Coronary artery (tissue), 2 donors: ENCODE data around the gene CFAP251.

Source experiments
- DNase-seq: peaks from one replicate; pipeline ENCODE4 v3.0.0-alpha.2; 2017; ENCODE audit warnings: low spot score
- H3K27ac ChIP-seq, 2 donors: fragments of 200-600 bp; sonication (generic); one replicate each; pipeline ENCODE4 v1.5.1; 2016 to 2019
- H3K4me3 ChIP-seq: fragments of 200-600 bp; sonication (generic); 2 replicates; pipeline ENCODE4 v1.5.1; 2016; ENCODE audit warnings: mild to moderate bottlenecking, moderate library complexity
- CTCF ChIP-seq: fragments of 200-600 bp; sonication (generic); IDR thresholded peaks from one replicate; pipeline ENCODE4 v1.5.1; 2019; ENCODE audit warnings: antibody characterized with exemption

The CFAP251 gene

GRCh38 chr12:121966959-121967358, 48.6 kb downstream of the CFAP251 start:
- no peak for DNase-seq
- Histone ChIP-seq H3K27ac (no peak overlapping the region), H3K4me3 (no peak overlapping the region)

GRCh38 chr12:121968876-121969275, 50.5 kb downstream of the CFAP251 start:
- TF ChIP-seq CTCF, result no peak
- H3K4me3 ChIP-seq, result no peak overlapping the region
- no peak overlapping the region for H3K27ac ChIP-seq
- no peak for DNase-seq

More at GRCh38 chr12:121966959-121967358, 48.6 kb downstream of the CFAP251 start:
- no peak for TF ChIP-seq CTCF

GRCh38 chr12:121969726-121970125, 51.3 kb downstream of the CFAP251 start:
- DNase-seq, result no peak

GRCh38 chr12:121970581-121971300, 52.3 kb downstream of the CFAP251 start:
- TF ChIP-seq CTCF, result no peak
- Histone ChIP-seq H3K27ac (no peak overlapping the region), H3K4me3 (no peak overlapping the region)
- no peak for DNase-seq

More at GRCh38 chr12:121969726-121970125, 51.3 kb downstream of the CFAP251 start:
- no peak for TF ChIP-seq CTCF
- H3K27ac ChIP-seq, result no peak overlapping the region
- no peak overlapping the region for H3K4me3 ChIP-seq

GRCh38 chr12:121974026-121974985, 55.9 kb downstream of the CFAP251 start:
- Histone ChIP-seq H3K4me3 (no peak overlapping the region), H3K27ac (no peak overlapping the region)
- DNase-seq, result no peak
- no peak for TF ChIP-seq CTCF

GRCh38 chr12:121975021-121975420, 56.6 kb downstream of the CFAP251 start:
- no peak for DNase-seq
- TF ChIP-seq CTCF, result no peak
- no peak overlapping the region for H3K27ac ChIP-seq

More at GRCh38 chr12:121975021-121975420, 56.6 kb downstream of the CFAP251 start:
- H3K4me3 ChIP-seq, result no peak overlapping the region
